ENCODE data around the gene NUP210L. TPM values are rescaled to one million over a fixed set of nuclear protein-coding genes. Genes with fewer than 3 reads are reported as not detected.
A peak's percentile ranks its signal among the peaks of the same experiment; 100 is the strongest.

The NUP210L gene
- total RNA-seq, 1 experiment from 2014 or later, result 0.10 TPM

GRCh38 chr1:153985941-153986761, 168.7 kb downstream of the NUP210L start, which contains the start of gene RAB13:
Gene RAB13, minus strand, starts transcription at chr1:153986339. Its CDS starts 103 bp downstream, at chr1:153986236.
- ATAC-seq, result peak; percentile 82
- TF ChIP-seq ZNF274 (IDR thresholded peaks at IDR 0.05; ENCODE audit: low read depth, low read length) (no peak), FOSL1 (IDR thresholded peaks at IDR 0.05; ENCODE audit: low read depth) (no peak), POLR2AphosphoS5 (IDR thresholded peaks at IDR 0.05; ENCODE audit: low read depth, low read length) (peak; percentile 69), TCF7L2 (IDR thresholded peaks at IDR 0.05; ENCODE audit: borderline replicate concordance, extremely low read depth, insufficient read depth, insufficient read length) (no peak), EGR1 (IDR thresholded peaks at IDR 0.05; ENCODE audit: low read depth) (0 out of 2 replicates have a peak, but pooled peaks have one; percentile 32)

More at GRCh38 chr1:153985941-153986761, 168.7 kb downstream of the NUP210L start, which contains the start of gene RAB13:
- ChIA-PET POLR2A (interaction anchor here (1.0 to 1.9 kb wide), 4 partner anchors 9 to 359 kb away, joined by 3 to 20 read pairs (median 7); partner anchors contain the start of genes CREB3L4, JTB and S100A13), RAD21 (ENCODE audit: low non-redundant PET in 1 of 2, low total read pairs in 2 of 2, uncharacterized antibody in 2 of 2, unreplicated experiment in 2 of 2) (interaction anchor here (0.6 to 1.7 kb wide), 5 partner anchors 90 to 315 kb away, joined by 3 to 10 read pairs (median 3); no protein-coding TSS in a partner anchor), CTCF (interaction anchor here (0.7 to 2.0 kb wide), 13 partner anchors 8 to 634 kb away, joined by 3 to 17 read pairs (median 5); partner anchors contain the start of genes CREB3L4, DENND4B, JTB and SLC27A3)
- Histone ChIP-seq H3K9me3 (ENCODE audit: control insufficient read depth in 1 of 2, insufficient read depth in 1 of 2, low read depth in 1 of 2, low read length in 2 of 2) (no peaks in the 10 kb centered on the region), H3K4me2 (ENCODE audit: low read length) (peak within 1 kb of the TSS; percentile 80), H3K36me3 (ENCODE audit: control insufficient read depth in 1 of 2, insufficient read depth in 2 of 2, low read length in 2 of 2) (peaks cover 4% of the 10 kb centered on the region in 2 experiments; a peak in 2 of 4 replicates), H3K9me2 (ENCODE audit: insufficient read depth) (no peaks in the 10 kb centered on the region), H2AFZ (ENCODE audit: low read depth, low read length, poor library complexity, severe bottlenecking) (peak within 1 kb of the TSS; percentile 64), H3K4me3 (replicated peaks in 1 of 2; ENCODE audit: low read depth in 1 of 2, low read length in 2 of 2) (peak within 1 kb of the TSS; percentile 67 to 81), H3K9ac (ENCODE audit: low read length) (peak within 1 kb of the TSS; percentile 79), H3K27me3 (ENCODE audit: insufficient read depth, low read length) (no peaks in the 10 kb centered on the region), H3K4me1 (ENCODE audit: control insufficient read depth in 1 of 2, insufficient read depth in 2 of 2, low read length in 2 of 2) (peaks cover 12 to 34% of the 10 kb centered on the region in 2 experiments), H3K27ac (ENCODE audit: low read depth, low read length) (peak within 1 kb of the TSS; percentile 70), H4K20me1 (ENCODE audit: insufficient read depth) (no peaks in the 10 kb centered on the region), H3K79me2 (ENCODE audit: insufficient read depth, low read length) (peaks cover 10% of the 10 kb centered on the region)
- intact Hi-C loops (cut with micrococcal nuclease), result loop anchor here (1.0 to 5.0 kb wide), 8 partner anchors 39 to 479 kb away; partner anchors contain the start of gene DENND4B
- no TSS peak for BruUV-seq (replicated peaks)
- peak; percentile 61 for DNase-seq (ENCODE audit: low read depth, low spot score)
